Activated CD4-positive, alpha-beta T cell treated with anti-CD3 and anti-CD28 coated beads for 4 hours (primary cell): ENCODE results near the gene TTYH3.
"Not testable (repeated sequence)": the region's sequence is repeated elsewhere in the genome, so short reads cannot be mapped to it uniquely, and the experiment has no call there.

ENCODE experiments used
- DNase-seq, 2 donors: peaks; one replicate each; pipeline ENCODE4 v3.0.0-alpha.2; 2020

TTYH3 gene

GRCh38 chr7:2603044-2603965, 28.5 kb upstream of the TTYH3 start:
- DNase-seq: no peak

GRCh38 chr7:2604608-2605174, 27.1 kb upstream of the TTYH3 start:
- no peak for DNase-seq

GRCh38 chr7:2605608-2606538, 25.9 kb upstream of the TTYH3 start:
- no peak for DNase-seq

- no peak for DNase-seq
These were observed 25.2 kb upstream of the TTYH3 start for GRCh38 chr7:2606539-2606936.

GRCh38 chr7:2607122-2607922, 24.5 kb upstream of the TTYH3 start:
- DNase-seq: no peak

GRCh38 chr7:2607923-2608904, 23.6 kb upstream of the TTYH3 start:
- DNase-seq: no peak

- no peak for DNase-seq
These were observed 22.8 kb upstream of the TTYH3 start for GRCh38 chr7:2608921-2609411.

- not testable (repeated sequence) for DNase-seq
These were observed 22.1 kb upstream of the TTYH3 start for GRCh38 chr7:2609646-2610045.

- no peak for DNase-seq
These were observed 21.3 kb upstream of the TTYH3 start for GRCh38 chr7:2610466-2610865.

GRCh38 chr7:2610898-2611297, 20.9 kb upstream of the TTYH3 start:
- no peak for DNase-seq

GRCh38 chr7:2611401-2611800, 20.4 kb upstream of the TTYH3 start:
- DNase-seq: no peak

GRCh38 chr7:2611922-2612321, 19.9 kb upstream of the TTYH3 start:
- no peak for DNase-seq

- no peak for DNase-seq
These were observed 19.2 kb upstream of the TTYH3 start for GRCh38 chr7:2612445-2613097.

- no peak for DNase-seq
These were observed 18.5 kb upstream of the TTYH3 start for GRCh38 chr7:2613098-2613930.

GRCh38 chr7:2613931-2614600, 17.7 kb upstream of the TTYH3 start:
- no peak for DNase-seq

- no peak for DNase-seq
These were observed 17.0 kb upstream of the TTYH3 start for GRCh38 chr7:2614631-2615330.

- DNase-seq: no peak
These were observed 15.1 kb upstream of the TTYH3 start for GRCh38 chr7:2616387-2617324.
